ENCODE results near the gene SLC38A5.

GRCh38 chrX:48480142-48480541, 10.1 kb upstream of the SLC38A5 start:
- no peak for TF ChIP-seq MXI1 (IDR thresholded peaks at IDR 0.05; ENCODE audit: low read depth, low read length)
- no peak for TF ChIP-seq JUND (IDR thresholded peaks at IDR 0.05)
- TF ChIP-seq CTCF (IDR thresholded peaks at IDR 0.05) = no peak
- TF ChIP-seq TAF1 (IDR thresholded peaks at IDR 0.05; ENCODE audit: borderline replicate concordance, low read depth, low read length) = no peak
- TF ChIP-seq RAD21 (IDR thresholded peaks at IDR 0.05; ENCODE audit: low read length) = no peak

Measured in SK-N-SH (cell line).